Suprapubic skin (tissue), 4 donors: ENCODE measurements around the gene CAMK2D. TPM values are rescaled to one million over a fixed set of nuclear protein-coding genes. Genes with fewer than 3 reads are reported as not detected.

ENCODE experiments used
- DNase-seq, 2 donors: peaks; one replicate each; pipeline ENCODE4 v3.0.0-alpha.2; 2019; ENCODE audit warnings: low spot score in 2 of 2
- H3K27ac ChIP-seq: fragments of 200-600 bp; sonication (generic); one replicate; pipeline ENCODE4 v1.5.1; 2019
- H3K27me3 ChIP-seq: fragments of 200-600 bp; sonication (generic); one replicate; pipeline ENCODE4 v1.5.1; 2019
- H3K36me3 ChIP-seq: fragments of 200-600 bp; sonication (generic); one replicate; pipeline ENCODE4 v1.5.1; 2019
- H3K4me1 ChIP-seq: fragments of 200-600 bp; sonication (generic); one replicate; pipeline ENCODE4 v1.5.1; 2019
- H3K4me3 ChIP-seq: fragments of 200-600 bp; sonication (generic); one replicate; pipeline ENCODE4 v1.5.1; 2019; ENCODE audit warnings: mild to moderate bottlenecking
- H3K9me3 ChIP-seq: fragments of 200-600 bp; sonication (generic); one replicate; pipeline ENCODE4 v1.5.1; 2019
- CTCF ChIP-seq, 2 donors: fragments of 200-600 bp in 1 of 2; fragments of 450-650 bp in 1 of 2; sonication (generic) in 1 of 2; IDR thresholded peaks; one replicate each; pipeline ENCODE4 v1.5.1; 2016 to 2019; ENCODE audit warnings: antibody characterized with exemption in 2 of 2, mild to moderate bottlenecking in 1 of 2, moderate library complexity in 1 of 2
- EP300 ChIP-seq: sonication (generic); formaldehyde crosslinking; IDR thresholded peaks from one replicate; pipeline ENCODE4 v1.6.1; 2017; ENCODE audit warnings: antibody characterized with exemption
- POLR2A ChIP-seq, 2 donors: fragments of 450-650 bp; IDR thresholded peaks; one replicate each; pipeline ENCODE4 v1.6.1; 2017; ENCODE audit warnings: antibody characterized with exemption in 2 of 2, mild to moderate bottlenecking in 2 of 2, moderate library complexity in 2 of 2
- POLR2AphosphoS5 ChIP-seq, 3 donors: sonication (generic); formaldehyde crosslinking; IDR thresholded peaks; one replicate each; pipeline ENCODE4 v1.6.1; 2017; ENCODE audit warnings: antibody characterized with exemption in 3 of 3
- WGBS: methylation state at CpG from one replicate; pipeline ENCODE4 v1.1.5; 2018; 5-methylcytosine and 5-hydroxymethylcytosine counted together
- total RNA-seq, 4 donors: library from RNA; depleted of rRNA; stranded (reverse); fragments of >200 nt; gene quantifications; one replicate each; pipeline ENCODE4 v1.1.0, GENCODE V29; 2016

CAMK2D gene
- total RNA-seq, 4 donors from 2014 or later = 21.5 to 38.2 (median 30.5) TPM

- DNase-seq = no peak
- Histone ChIP-seq H3K27ac (no peak overlapping the region), H3K4me1 (no peaks in the 10 kb centered on the region), H3K27me3 (no peaks in the 10 kb centered on the region), H3K36me3 (peaks cover 32% of the 10 kb centered on the region), H3K4me3 (no peak overlapping the region), H3K9me3 (no peaks in the 10 kb centered on the region)
- TF ChIP-seq POLR2AphosphoS5 (IDR thresholded peaks at IDR 0.05) (no peak), EP300 (no peak), POLR2A (IDR thresholded peaks at IDR 0.05) (no peak), CTCF (IDR thresholded peaks at IDR 0.05) (no peak)
These were observed 303.7 kb downstream of the CAMK2D start for GRCh38 chr4:113457886-113458285.

- DNase-seq = no peak
- no peak overlapping the region for H3K27ac ChIP-seq
- no peak for TF ChIP-seq CTCF (IDR thresholded peaks at IDR 0.05)
- no peak for TF ChIP-seq EP300
- TF ChIP-seq POLR2A (IDR thresholded peaks at IDR 0.05) = no peak
- H3K9me3 ChIP-seq = no peaks in the 10 kb centered on the region
- H3K4me3 ChIP-seq = no peak overlapping the region
- H3K36me3 ChIP-seq = peaks cover 32% of the 10 kb centered on the region
- H3K4me1 ChIP-seq = no peaks in the 10 kb centered on the region
- 95% methylated on average over 8 of the region's 8 CpGs for WGBS
- H3K27me3 ChIP-seq = no peaks in the 10 kb centered on the region
These were observed 304.4 kb downstream of the CAMK2D start for GRCh38 chr4:113457121-113457520.

- no peak overlapping the region for H3K27ac ChIP-seq
- H3K4me3 ChIP-seq = no peak overlapping the region
- H3K36me3 ChIP-seq = peaks cover 29% of the 10 kb centered on the region
- TF ChIP-seq POLR2AphosphoS5 (IDR thresholded peaks at IDR 0.05) (no peak), EP300 (no peak), CTCF (IDR thresholded peaks at IDR 0.05) (no peak), POLR2A (IDR thresholded peaks at IDR 0.05) (no peak)
- no peaks in the 10 kb centered on the region for H3K27me3 ChIP-seq
- H3K4me1 ChIP-seq = peaks cover 7% of the 10 kb centered on the region
- 93% methylated on average over 2 of the region's 2 CpGs for WGBS
- H3K9me3 ChIP-seq = no peaks in the 10 kb centered on the region
- no peak for DNase-seq
These were observed 306.5 kb downstream of the CAMK2D start for GRCh38 chr4:113455061-113455460.

GRCh38 chr4:113452868-113453620, 308.5 kb downstream of the CAMK2D start:
- Histone ChIP-seq H3K4me3 (no peak overlapping the region), H3K27me3 (no peaks in the 10 kb centered on the region), H3K4me1 (peaks cover 22% of the 10 kb centered on the region), H3K27ac (no peak overlapping the region), H3K9me3 (no peaks in the 10 kb centered on the region), H3K36me3 (peaks cover 22% of the 10 kb centered on the region)
- no peak for DNase-seq
- 47% methylated on average over 4 of the region's 4 CpGs for WGBS
- TF ChIP-seq POLR2A (IDR thresholded peaks at IDR 0.05) (no peak), CTCF (IDR thresholded peaks at IDR 0.05) (no peak)

- H3K4me3 ChIP-seq = no peak overlapping the region
- H3K4me1 ChIP-seq = peaks cover 30% of the 10 kb centered on the region
- TF ChIP-seq EP300 = no peak
- no peak for TF ChIP-seq POLR2AphosphoS5 (IDR thresholded peaks at IDR 0.05)
- TF ChIP-seq POLR2A (IDR thresholded peaks at IDR 0.05) = no peak
- no peak for TF ChIP-seq CTCF (IDR thresholded peaks at IDR 0.05)
- no peaks in the 10 kb centered on the region for H3K9me3 ChIP-seq
- H3K36me3 ChIP-seq = peaks cover 14% of the 10 kb centered on the region
- no peak for DNase-seq
- H3K27me3 ChIP-seq = no peaks in the 10 kb centered on the region
- WGBS = 94% methylated on average over 1 of the region's 1 CpG
- no peak overlapping the region for H3K27ac ChIP-seq
These were observed 309.4 kb downstream of the CAMK2D start for GRCh38 chr4:113452152-113452551.
